ENCODE data around the gene NR6A1.
A peak's percentile ranks its signal among the peaks of the same experiment; 100 is the strongest.

The NR6A1 gene

GRCh38 chr9:124486778-124487259, 284.3 kb downstream of the NR6A1 start:
- DNase-seq (ENCODE audit: low spot score): no peak

DNA sequence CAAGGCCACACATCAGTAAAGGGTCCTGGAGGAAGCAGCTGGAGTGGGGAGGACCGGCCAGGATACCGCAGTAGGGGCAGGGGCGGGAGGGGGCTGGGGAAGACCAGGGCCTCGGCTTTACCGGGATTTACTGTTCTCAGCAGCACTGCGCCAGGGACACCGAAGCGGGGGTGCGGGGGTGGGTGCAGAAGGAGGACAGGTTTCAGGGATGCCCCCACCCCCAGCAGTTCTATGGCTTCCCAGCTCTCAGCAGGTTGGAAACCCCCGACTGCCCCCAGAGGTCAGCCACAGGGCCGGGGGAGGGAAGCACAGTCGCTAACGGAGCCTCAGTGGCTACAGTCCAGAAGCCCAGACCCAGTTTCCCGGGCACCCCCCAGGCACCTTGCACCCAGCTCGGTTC, 285.2 kb downstream of the NR6A1 start:
- no peak for DNase-seq (ENCODE audit: low spot score)

GRCh38 chr9:124485201-124485600, 285.9 kb downstream of the NR6A1 start:
- no peak for DNase-seq (ENCODE audit: low spot score)

DNA sequence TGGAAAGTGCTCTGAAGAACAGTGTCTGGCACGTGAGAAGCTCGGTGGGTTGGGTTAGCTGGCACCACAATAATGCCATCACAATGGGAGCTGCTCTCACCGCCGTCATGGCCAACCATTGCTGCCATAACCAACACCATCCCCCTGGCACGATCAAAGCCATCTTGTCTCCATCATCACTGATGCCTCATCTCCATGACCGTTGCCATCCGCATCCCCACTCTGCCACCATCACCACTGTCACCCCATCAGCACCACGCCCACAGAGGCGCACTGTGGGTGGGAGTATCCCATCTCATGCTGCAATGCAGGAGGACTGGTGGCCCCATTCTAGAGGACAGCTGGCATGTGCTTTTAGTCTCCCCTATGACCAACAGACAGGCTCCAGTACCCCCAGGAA, 287.6 kb downstream of the NR6A1 start:
- DNase-seq (ENCODE audit: low spot score): no peak

- DNase-seq (ENCODE audit: low spot score): peak; percentile 92
These were observed 288.6 kb downstream of the NR6A1 start for GRCh38 chr9:124482431-124483031.

GRCh38 chr9:124481115-124481514, 290.0 kb downstream of the NR6A1 start:
- DNase-seq (ENCODE audit: low spot score): no peak

DNA sequence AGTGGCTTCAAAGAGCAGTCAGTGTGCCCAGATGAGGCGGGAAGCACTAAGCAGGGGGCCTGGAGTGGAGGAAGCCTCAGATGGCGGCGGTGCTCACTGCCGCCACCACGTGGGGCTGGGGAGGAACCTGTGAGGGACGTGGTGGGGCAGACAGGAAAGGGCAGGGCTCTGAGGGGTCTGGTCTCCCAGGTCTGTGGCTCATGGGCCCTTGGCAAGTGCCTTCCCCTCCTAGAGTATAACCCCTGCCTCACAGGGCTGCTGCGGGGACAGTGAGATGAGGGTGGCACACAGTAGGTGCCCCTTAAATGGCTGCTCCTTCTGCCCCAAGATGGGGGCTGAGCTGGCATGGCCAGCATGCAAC, 290.5 kb downstream of the NR6A1 start:
- DNase-seq (ENCODE audit: low spot score): peak; percentile 85

GRCh38 chr9:124479947-124480620, 291.0 kb downstream of the NR6A1 start:
- DNase-seq (ENCODE audit: low spot score): no peak

DNA sequence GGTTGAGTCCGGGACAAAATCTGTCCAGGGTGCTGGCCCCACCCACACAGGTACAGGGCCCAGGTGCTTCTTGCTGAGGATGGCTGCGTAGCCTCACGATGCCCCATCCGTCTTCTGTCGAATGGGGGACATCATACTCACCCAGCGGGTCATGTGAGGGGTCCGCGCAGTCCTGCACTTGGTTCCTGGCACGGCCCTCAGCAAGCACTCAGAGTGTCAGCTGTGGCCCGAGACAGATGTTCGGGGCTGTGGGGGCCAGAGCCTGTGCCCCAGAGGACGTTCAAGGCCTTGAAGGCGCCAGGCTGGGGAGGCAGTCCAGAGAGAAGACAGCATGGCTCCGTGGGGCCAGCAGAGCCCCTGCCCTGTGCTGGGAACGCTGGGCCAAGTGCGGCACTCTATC, 291.7 kb downstream of the NR6A1 start:
- DNase-seq (ENCODE audit: low spot score): no peak

DNA sequence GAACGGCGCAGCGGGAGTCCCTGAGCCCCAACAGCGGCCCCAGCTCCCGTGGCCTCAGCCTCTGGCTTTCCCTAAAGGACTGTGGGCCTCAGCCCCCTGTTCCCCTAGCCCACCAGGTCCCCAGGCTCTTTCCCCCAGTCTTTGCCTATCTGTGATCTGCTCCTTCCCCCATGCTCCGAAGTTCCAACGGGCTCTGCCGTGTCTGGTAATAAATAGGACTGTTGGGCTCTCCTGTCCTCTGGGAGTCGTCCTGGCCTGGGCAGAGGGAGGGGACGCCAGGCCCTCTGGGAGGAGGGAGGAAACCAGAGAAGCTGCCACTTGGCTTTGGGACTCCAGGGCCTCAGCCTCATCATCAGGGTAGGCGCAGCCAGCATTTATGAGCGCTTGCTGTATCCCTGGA, 292.8 kb downstream of the NR6A1 start:
- DNase-seq (ENCODE audit: low spot score): no peak

DNA sequence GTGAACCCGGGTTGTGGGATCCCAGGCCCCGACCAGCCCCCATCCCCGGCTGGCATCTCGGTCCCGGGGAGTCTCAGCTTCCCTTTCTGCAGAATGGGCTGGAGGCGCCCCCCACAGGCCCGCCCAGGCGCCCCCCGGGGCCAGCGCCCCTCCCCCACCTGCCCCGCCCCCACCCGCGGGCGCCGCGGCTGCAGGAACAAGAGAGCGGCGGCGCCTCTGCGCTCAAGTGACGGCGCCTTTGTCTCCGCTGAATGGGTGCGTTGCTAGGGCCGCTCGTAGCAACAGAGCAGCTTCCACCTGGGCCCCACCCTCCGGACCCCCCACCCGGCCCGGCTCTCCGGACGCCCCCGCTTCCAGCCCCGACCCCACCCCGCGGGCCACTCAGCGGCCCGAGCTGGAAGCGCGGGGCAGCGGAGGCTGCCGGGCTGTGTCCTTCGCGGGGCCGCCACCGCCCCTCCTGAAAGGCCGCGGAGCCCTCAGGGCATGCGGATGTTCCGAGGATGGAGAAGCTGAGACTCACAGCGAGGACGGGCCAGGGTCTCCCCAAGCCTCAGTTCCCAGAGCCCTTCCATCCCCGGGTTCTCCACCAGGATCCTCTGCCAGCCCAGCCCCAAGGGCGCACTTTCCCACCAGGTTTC, 293.3 kb downstream of the NR6A1 start:
- peak; percentile 73 for DNase-seq (ENCODE audit: low spot score)

- DNase-seq (ENCODE audit: low spot score): peak; percentile 45
These were observed 293.9 kb downstream of the NR6A1 start for GRCh38 chr9:124477211-124477647.

DNA sequence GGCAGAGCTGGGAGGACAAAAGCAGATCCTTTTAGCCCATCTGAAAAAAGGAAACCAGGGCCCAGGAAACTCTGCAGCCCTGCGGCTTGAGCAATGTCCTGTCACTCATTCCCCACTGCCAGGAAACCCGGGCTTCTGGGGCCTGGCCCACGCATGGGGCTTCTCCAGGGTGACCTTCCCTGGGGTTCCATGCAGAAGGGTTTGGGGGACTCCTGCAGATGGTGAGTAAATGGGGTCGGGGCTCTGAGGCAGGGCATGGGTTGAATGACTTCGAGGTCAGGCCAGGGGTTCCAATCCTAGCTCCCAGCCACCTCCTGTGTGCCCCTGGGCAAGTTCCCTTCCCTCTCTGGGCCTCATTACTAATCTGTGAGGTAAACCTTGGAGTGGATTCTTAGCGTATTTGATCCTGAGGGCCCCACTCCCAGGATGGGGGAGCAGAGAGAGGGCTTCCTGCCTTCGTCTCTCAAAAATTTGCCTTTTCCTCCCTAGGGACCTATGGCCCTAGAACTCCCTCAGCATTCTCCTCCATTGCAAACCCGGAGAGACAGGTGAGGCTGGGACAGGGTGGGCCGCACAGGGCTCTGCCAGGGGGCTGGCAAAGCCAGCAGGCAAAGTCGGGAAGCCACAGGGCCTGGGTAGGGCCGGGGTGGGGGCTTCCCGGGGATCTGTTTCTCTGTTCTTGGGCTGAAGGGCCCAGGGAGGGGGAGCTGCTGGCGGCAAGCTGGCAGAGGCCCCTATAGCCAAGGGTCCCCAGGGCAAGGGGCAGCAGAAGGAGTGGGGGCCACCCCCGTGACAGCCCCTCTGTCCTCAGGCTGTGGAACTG, 295.0 kb downstream of the NR6A1 start:
- no peak for DNase-seq (ENCODE audit: low spot score)

GRCh38 chr9:124475158-124475867, 295.8 kb downstream of the NR6A1 start:
- peak; percentile 79 for DNase-seq (ENCODE audit: low spot score)

GRCh38 chr9:124474151-124474550, 297.0 kb downstream of the NR6A1 start:
- no peak for DNase-seq (ENCODE audit: low spot score)

DNA sequence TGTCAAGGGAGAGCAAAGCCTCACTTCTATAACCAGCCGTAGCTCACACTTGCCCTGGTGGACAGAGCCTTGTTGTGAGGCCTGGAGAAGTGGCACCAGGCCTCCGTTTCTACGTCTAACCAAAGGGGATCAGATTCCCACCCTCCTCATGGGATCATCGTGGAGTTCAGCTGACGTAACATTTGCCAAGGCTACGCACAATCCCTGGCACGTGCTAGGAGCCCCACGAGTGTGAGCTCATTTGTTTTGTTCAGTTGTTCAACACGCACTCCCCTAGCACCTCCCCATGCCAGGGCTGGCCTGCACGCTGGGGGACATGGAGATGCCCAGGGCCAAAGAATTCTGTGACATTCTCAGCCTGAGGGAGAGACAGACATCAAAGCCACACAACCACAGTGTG, 297.8 kb downstream of the NR6A1 start:
- no peak for DNase-seq (ENCODE audit: low spot score)

DNA sequence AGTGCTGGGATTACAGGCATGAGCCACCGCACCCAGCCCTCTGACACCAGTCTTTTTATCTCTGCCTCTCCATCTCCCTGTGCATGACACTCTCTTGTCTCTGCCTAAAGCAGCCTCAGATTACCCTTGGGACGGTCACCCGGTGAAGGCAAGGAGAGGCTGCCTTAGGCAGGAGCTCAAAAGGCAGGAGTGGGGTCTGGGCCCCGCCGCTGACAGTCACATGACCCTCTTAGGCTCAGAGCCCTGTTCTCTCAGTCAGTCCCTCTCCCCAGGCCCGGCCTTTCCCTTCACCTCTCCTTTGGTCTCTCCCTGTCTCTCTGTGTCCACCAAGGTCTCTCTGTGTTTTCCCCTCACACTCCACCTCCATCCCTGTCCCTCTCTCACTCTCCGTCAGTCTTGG, 298.3 kb downstream of the NR6A1 start:
- DNase-seq (ENCODE audit: low spot score): no peak

GRCh38 chr9:124471761-124472160, 299.4 kb downstream of the NR6A1 start:
- no peak for DNase-seq (ENCODE audit: low spot score)

DNA sequence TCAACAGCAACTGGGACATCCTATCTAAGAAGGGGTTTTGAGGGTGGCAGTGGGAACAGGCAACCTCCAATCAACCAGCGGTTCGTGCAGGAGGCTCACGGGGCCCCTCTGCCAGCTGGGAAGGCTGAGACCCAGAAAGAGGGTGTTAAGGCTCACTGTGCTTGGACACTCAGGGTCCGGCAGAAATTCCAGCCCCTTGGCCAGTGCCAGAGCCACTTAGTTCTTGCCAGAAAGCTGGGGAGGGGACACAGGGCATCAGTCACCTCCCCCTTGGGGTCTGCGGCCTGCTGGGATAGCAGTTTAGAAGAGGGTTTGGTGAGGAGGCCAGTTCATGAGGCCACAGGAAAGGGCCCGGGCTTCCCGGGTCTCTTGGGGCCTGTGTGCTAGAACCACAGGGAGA, 300.4 kb downstream of the NR6A1 start:
- DNase-seq (ENCODE audit: low spot score): no peak

- no peak for DNase-seq (ENCODE audit: low spot score)
These were observed 300.8 kb downstream of the NR6A1 start for GRCh38 chr9:124470306-124470705.

DNA sequence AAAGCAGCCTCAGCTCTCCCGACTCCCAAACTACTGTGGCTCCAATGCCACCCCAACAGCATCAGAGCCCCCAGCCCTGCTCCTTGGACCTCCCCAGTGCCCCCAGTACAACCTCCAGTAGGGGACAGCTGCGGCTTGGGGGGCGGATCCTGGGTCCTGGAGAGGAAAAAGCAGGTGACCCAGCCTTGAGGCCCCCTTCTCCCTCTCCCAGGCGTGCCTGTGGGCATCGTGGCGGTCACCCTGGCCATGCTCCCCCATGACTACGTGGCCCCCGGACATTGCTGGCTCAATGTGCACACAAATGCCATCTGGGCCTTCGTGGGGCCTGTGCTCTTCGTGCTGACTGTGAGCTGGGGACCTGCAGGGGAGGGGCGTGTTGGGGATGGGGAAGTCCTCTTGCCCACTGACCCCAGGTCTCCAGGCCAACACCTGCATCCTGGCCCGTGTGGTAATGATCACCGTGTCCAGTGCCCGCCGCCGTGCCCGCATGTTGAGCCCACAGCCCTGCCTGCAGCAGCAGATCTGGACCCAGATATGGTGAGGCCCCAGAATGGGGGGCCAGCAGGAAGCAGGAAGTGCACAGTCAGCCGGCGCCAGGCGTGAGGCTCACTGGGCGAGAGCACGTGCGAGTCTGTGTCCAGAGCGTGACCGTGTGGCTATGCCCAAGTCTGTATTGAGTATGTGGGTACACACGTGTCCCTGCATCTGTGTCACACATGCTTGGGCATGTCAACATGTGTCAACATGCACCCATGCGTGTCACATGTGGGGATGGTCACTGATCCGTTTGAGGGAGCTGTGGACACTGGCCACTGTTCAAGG, 301.9 kb downstream of the NR6A1 start:
- no peak for DNase-seq (ENCODE audit: low spot score)

Measured in iPS-NIHi11 (cell line).